OCI-LY7 (cell line): ENCODE results near the gene AGBL4. TPM values are rescaled to one million over a fixed set of nuclear protein-coding genes. Genes with fewer than 3 reads are reported as not detected.

Experiments used
- BruUV-seq: library from RNA; stranded (reverse); fragments of 400-500 nt; replicated peaks from 2 replicates; lab custom pipeline; 2021; lab: Mats Ljungman, UMichigan
- CTCF ChIA-PET: fragments of 300-600 bp; sonication (Branson Sonifier 250); formaldehyde crosslinking; loops from one replicate; lab custom pipeline; 2022; ENCODE audit warnings: antibody characterized with exemption; ENCODE audit not compliant: unreplicated experiment; lab: Charles Lee
- POLR2A ChIA-PET: fragments of 300-600 bp; sonication (Branson Sonifier 250); formaldehyde crosslinking; loops from one replicate; lab custom pipeline; 2022; ENCODE audit warnings: antibody characterized with exemption; lab: Charles Lee
- DNase-seq: peaks from one replicate; pipeline ENCODE4 v3.0.0-alpha.2; 2015; ENCODE audit warnings: low spot score
- H2AFZ ChIP-seq: fragments of 200-600 bp; sonication (generic), shearing (Covaris generic); 2 replicates; pipeline ENCODE4 v1.6.1; 2014; ENCODE audit warnings: mild to moderate bottlenecking, antibody characterized with exemption, low read length, moderate library complexity
- H3K27ac ChIP-seq: fragments of 200-600 bp; sonication (generic); 2 replicates; pipeline ENCODE4 v1.5.1; 2014; ENCODE audit warnings: mixed run types, low read depth, mild to moderate bottlenecking, moderate library complexity, low read length, inconsistent platforms; ENCODE audit not compliant: poor library complexity, severe bottlenecking
- H3K36me3 ChIP-seq: fragments of 200-600 bp; sonication (generic); 2 replicates; pipeline ENCODE4 v1.6.1; 2014; ENCODE audit warnings: mild to moderate bottlenecking, antibody characterized with exemption, low read length, moderate library complexity, mixed read lengths; ENCODE audit not compliant: insufficient read depth
- H3K4me1 ChIP-seq: fragments of 200-600 bp; sonication (generic); 2 replicates; pipeline ENCODE4 v1.5.1; 2014; ENCODE audit warnings: mild to moderate bottlenecking, low read length; ENCODE audit not compliant: insufficient read depth, poor library complexity, severe bottlenecking
- H3K4me2 ChIP-seq: fragments of 200-600 bp; sonication (generic); 2 replicates; pipeline ENCODE4 v1.6.1; 2014; ENCODE audit warnings: mild to moderate bottlenecking, low read length
- H3K4me3 ChIP-seq: fragments of 200-600 bp; sonication (generic); 2 replicates; pipeline ENCODE4 v1.5.1; 2014; ENCODE audit warnings: mild to moderate bottlenecking, low read depth, low read length; ENCODE audit not compliant: poor library complexity, severe bottlenecking
- H3K79me2 ChIP-seq: fragments of 200-600 bp; sonication (generic); 2 replicates; pipeline ENCODE4 v1.6.1; 2016; ENCODE audit warnings: low read depth, mild to moderate bottlenecking, low read length, moderate library complexity, mixed read lengths; ENCODE audit not compliant: insufficient read depth
- H3K9me2 ChIP-seq: fragments of 200-600 bp; sonication (generic); 2 replicates; pipeline ENCODE4 v1.6.1; 2016; ENCODE audit warnings: mild to moderate bottlenecking, low read length, mixed read lengths; ENCODE audit not compliant: insufficient read depth
- H3K9me3 ChIP-seq: fragments of 200-600 bp; sonication (generic); 2 replicates; pipeline ENCODE4 v1.6.1; 2014; ENCODE audit warnings: mild to moderate bottlenecking, mixed run types, low read length, mixed read lengths
- H4K20me1 ChIP-seq: fragments of 200-600 bp; sonication (generic); 2 replicates; pipeline ENCODE4 v1.6.1; 2014; ENCODE audit warnings: mild to moderate bottlenecking, antibody characterized with exemption, low read length, moderate library complexity, mixed read lengths; ENCODE audit not compliant: insufficient read depth
- EZH2phosphoT487 ChIP-seq: fragments of 200-600 bp; sonication (generic); IDR thresholded peaks from 2 replicates; pipeline ENCODE4 v1.6.1; 2018; ENCODE audit warnings: low read depth, borderline replicate concordance, mild to moderate bottlenecking, mixed run types, antibody characterized with exemption, low read length, moderate library complexity, mixed read lengths
- intact Hi-C: fragments of 100-400 bp; cut with micrococcal nuclease; formaldehyde crosslinking; loops from one replicate; pipeline ENCODE4 v1.10.0; 2022; ENCODE audit not compliant: unreplicated experiment
- total RNA-seq, 2 experiments: library from RNA; depleted of rRNA in 1 of 2; stranded (reverse); fragments of >200 nt in 1 of 2; shearing (Covaris generic) in 1 of 2; gene quantifications; 2 replicates each; pipeline ENCODE4 v1.2.3, GENCODE V29; 2014 to 2022
- TF ChIP-seq, protein P1 (sequence below): fragments of 200-600 bp; sonication (generic); conservative IDR thresholded peaks from 2 replicates; pipeline ENCODE4 v1.5.1; 2014; ENCODE audit warnings: mild to moderate bottlenecking, antibody characterized with exemption, low read length, moderate library complexity, mixed read lengths

The AGBL4 gene
- total RNA-seq, 2 experiments from 2014 or later: not detected

DNA sequence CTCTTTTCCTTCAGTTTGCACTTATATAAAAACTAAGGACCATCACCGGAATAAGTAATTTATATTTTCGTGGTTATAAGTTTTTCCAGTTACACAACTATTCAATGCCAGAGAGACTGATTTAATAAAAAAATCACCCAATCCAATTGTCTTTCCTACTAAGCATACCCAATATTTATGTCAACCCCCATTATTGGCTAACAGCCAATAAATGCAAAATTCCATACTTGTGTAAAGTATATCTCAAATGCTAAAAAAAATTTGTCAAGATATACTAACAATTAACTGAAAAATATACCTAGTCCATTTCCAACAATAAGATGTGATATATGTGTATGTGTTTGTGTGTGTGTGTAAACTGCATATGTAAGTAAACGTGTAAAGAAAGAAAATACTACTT lies 117.4 kb downstream of the AGBL4 start:
- ChIA-PET POLR2A (no interaction called here), CTCF (no interaction called here)
- Histone ChIP-seq H2AFZ (no peak overlapping the region), H3K4me2 (no peak overlapping the region), H3K4me1 (no peaks in the 10 kb centered on the region), H4K20me1 (no peaks in the 10 kb centered on the region), H3K9me3 (no peaks in the 10 kb centered on the region), H3K27ac (no peak overlapping the region), H3K9me2 (no peaks in the 10 kb centered on the region), H3K4me3 (no peak overlapping the region), H3K36me3 (no peaks in the 10 kb centered on the region), H3K79me2 (no peaks in the 10 kb centered on the region)
- intact Hi-C loops: no loop called here
- no TSS peak for BruUV-seq
- no peak for DNase-seq
- no peak for TF ChIP-seq EZH2phosphoT487
- TF ChIP-seq, protein P1, sequence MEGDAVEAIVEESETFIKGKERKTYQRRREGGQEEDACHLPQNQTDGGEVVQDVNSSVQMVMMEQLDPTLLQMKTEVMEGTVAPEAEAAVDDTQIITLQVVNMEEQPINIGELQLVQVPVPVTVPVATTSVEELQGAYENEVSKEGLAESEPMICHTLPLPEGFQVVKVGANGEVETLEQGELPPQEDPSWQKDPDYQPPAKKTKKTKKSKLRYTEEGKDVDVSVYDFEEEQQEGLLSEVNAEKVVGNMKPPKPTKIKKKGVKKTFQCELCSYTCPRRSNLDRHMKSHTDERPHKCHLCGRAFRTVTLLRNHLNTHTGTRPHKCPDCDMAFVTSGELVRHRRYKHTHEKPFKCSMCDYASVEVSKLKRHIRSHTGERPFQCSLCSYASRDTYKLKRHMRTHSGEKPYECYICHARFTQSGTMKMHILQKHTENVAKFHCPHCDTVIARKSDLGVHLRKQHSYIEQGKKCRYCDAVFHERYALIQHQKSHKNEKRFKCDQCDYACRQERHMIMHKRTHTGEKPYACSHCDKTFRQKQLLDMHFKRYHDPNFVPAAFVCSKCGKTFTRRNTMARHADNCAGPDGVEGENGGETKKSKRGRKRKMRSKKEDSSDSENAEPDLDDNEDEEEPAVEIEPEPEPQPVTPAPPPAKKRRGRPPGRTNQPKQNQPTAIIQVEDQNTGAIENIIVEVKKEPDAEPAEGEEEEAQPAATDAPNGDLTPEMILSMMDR: no peak

DNA sequence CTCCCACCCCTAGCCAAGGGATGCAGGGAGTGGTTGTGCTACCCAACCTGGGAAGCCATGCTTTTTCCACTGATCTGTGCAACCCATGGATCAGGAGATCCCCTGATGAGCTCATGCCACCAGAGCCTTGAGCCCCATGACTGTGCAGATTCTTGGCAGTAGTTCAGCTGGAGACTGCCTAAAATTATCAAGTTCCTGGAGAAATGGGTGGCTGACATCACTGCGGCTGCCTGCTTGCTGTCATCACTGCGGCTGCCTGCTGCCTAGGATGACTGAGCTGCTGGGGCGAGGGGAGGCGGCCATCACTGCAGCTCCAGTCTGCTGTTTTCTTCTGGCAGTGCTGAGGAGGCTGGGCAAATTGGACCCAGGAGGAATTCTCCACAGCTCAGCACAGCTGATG lies 159.2 kb downstream of the AGBL4 start:
- POLR2A ChIA-PET: no interaction called here
- H3K79me2 ChIP-seq: no peaks in the 10 kb centered on the region
- H3K9me3 ChIP-seq: no peaks in the 10 kb centered on the region
- H3K4me2 ChIP-seq: no peak overlapping the region
- H3K27ac ChIP-seq: no peak overlapping the region
- CTCF ChIA-PET: no interaction called here
- no TSS peak for BruUV-seq
- TF ChIP-seq, protein P1: no peak
- TF ChIP-seq EZH2phosphoT487: no peak
- no peak overlapping the region for H3K4me3 ChIP-seq
- H3K4me1 ChIP-seq: no peaks in the 10 kb centered on the region
- no peaks in the 10 kb centered on the region for H4K20me1 ChIP-seq
- H3K36me3 ChIP-seq: no peaks in the 10 kb centered on the region
- no peaks in the 10 kb centered on the region for H3K9me2 ChIP-seq
- intact Hi-C loops: no loop called here
- DNase-seq: no peak
- no peak overlapping the region for H2AFZ ChIP-seq

DNA sequence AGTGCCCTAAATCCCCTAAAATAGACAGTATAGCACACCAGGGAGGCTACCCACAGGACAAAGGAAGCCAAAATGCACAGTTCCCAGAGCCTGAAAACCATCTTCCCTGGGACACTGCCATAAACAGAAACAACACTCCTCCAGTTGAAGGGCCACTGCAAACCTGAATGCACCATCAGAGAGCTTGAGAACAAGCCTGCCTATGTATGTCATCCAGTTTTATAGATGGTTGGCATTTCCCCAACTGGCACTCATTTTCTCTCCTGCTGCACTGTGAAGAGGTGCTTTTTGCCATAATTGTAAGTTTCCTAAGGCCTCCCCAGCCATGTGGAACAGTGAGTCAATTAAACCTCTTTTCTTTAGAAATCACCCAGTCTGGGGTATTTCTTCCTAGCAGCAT lies 169.0 kb downstream of the AGBL4 start:
- Histone ChIP-seq H4K20me1 (no peaks in the 10 kb centered on the region), H3K4me2 (no peak overlapping the region), H3K9me3 (no peaks in the 10 kb centered on the region), H3K79me2 (no peaks in the 10 kb centered on the region), H3K4me3 (no peak overlapping the region), H3K9me2 (no peaks in the 10 kb centered on the region), H3K4me1 (no peaks in the 10 kb centered on the region), H3K27ac (no peak overlapping the region), H2AFZ (no peak overlapping the region), H3K36me3 (no peaks in the 10 kb centered on the region)
- DNase-seq: no peak
- BruUV-seq: no TSS peak
- intact Hi-C loops: no loop called here
- no peak for TF ChIP-seq EZH2phosphoT487
- TF ChIP-seq, protein P1: no peak
- ChIA-PET POLR2A (no interaction called here), CTCF (no interaction called here)
